SW 1271 (cell line): ENCODE results near the gene PLEKHG4B.
"Not testable (repeated sequence)": the region's sequence is repeated elsewhere in the genome, so short reads cannot be mapped to it uniquely, and the experiment has no call there.

ENCODE experiments used
- DNase-seq, 2 experiments: peaks; one replicate each; lab custom pipeline; 2025; lab: John Stamatoyannopoulos, UW

The PLEKHG4B gene

GRCh38 chr5:95241-95980, 3.4 kb downstream of the PLEKHG4B start:
- DNase-seq: no peak

GRCh38 chr5:96976-97660, 5.2 kb downstream of the PLEKHG4B start:
- no peak for DNase-seq

DNA sequence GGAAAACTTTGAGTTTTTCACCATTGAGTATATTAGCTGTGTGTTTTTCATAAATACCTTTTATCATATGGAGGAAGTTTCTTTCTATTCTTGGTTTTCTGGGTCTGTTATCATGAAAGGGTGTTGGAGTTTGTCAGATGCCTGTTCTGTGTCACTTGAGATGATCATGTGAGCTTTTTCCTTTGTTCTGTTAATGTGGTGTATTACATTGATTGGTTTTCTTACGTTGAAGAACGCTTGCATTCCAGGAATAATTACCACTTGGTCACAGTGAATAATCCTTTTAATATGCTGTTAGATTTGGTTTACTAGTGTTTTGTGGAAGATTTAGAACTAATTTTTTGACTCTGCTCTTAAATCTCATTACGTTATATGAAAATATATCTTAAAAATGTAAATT, 7.8 kb downstream of the PLEKHG4B start:
- DNase-seq: no peak

GRCh38 chr5:102411-103043, 10.6 kb downstream of the PLEKHG4B start:
- DNase-seq: no peak

DNA sequence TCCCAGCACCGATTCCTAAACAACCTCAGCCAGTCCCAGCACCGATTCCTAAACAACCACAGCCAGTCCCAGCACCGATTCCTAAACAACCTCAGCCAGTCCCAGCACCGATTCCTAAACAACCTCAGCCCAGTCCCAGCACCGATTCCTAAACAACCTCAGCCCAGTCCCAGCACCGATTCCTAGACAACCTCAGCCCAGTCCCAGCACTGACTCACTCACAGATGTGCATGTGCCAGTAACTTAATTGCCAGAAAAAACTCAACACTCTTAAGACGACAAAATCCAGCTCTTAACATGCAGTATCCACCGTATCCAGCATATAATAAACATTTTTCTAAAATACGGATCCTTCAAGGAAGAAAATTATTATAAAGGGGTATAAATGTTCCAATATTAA, 12.1 kb downstream of the PLEKHG4B start:
- not testable (repeated sequence) for DNase-seq

GRCh38 chr5:104778-105296, 12.9 kb downstream of the PLEKHG4B start:
- no peak for DNase-seq

DNA sequence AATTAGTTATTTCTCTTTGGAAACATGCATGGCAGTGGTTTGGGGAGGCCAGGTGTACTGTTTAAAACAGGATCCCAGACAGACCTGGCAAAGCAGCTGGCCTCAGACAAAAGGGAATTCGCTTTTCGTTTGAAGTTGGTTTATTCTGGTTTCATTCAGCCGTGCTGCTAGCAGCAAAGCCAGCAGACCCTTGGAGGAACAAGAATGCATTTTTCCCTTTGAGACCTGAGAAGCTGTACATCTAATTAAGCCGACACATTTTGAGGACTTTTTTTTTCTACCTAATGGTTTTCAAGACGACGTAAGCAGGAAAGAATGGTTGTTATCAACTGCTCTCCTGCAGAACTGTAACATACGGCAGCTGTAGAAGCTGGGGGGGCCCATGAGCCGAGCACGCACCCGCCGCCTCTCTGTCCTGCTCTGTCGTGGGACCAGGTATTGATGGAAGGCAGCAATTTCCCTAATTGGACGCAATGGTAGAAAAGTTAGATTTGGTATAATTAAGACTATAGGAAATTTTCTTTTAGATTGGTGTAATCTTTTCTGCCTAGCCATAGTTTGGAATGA, 13.6 kb downstream of the PLEKHG4B start:
- DNase-seq: no peak

- no peak for DNase-seq
Measured at GRCh38 chr5:106587-106986, 14.6 kb downstream of the PLEKHG4B start.

GRCh38 chr5:107526-107925, 15.6 kb downstream of the PLEKHG4B start:
- DNase-seq: no peak

- DNase-seq: no peak
Measured at GRCh38 chr5:109826-110225, 17.9 kb downstream of the PLEKHG4B start.

GRCh38 chr5:110270-110888, 18.4 kb downstream of the PLEKHG4B start:
- DNase-seq: no peak

- no peak for DNase-seq
Measured at GRCh38 chr5:111171-111570, 19.2 kb downstream of the PLEKHG4B start.

- no peak for DNase-seq
Measured at GRCh38 chr5:119486-120097, 27.6 kb downstream of the PLEKHG4B start.

DNA sequence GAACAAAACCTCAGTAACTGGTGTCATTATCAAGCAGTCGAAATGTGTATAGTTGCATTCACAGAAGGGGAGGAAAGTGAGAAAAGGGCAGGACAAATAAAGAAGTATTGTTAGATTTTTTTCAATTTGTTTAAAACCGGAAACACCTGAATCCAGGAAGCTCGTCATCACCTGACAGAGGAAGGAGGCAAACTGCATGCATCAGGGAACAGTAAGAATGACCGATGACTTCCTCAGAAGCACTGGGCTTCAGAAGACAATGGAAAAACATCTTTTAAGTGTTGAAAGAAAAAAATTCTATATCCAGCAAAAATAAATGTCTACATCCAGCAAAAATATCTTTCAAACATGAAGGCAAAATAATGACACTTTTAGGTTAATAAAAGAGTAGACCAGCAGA, 29.5 kb downstream of the PLEKHG4B start:
- no peak for DNase-seq

- no peak for DNase-seq
Measured at GRCh38 chr5:125815-126214, 33.8 kb downstream of the PLEKHG4B start.

DNA sequence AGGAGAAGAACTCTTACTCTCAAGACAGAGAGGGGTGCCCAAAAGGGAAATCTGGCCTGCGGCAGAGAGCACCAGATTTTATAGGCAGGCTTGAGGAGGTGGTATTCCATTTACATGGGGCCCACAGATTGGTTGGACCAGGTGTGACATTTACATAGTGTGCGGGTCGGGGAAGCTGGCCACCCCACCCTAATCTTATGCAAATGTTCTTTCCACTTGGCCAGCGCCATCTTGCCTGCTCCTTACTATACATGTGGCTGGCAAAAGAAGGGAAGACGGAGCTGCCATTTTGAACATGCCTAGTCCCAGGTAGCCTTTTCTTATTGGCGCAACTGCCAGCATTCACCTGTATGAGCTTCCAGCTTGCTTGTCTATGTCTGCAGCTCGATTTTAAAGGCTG, 34.8 kb downstream of the PLEKHG4B start:
- no peak for DNase-seq

DNA sequence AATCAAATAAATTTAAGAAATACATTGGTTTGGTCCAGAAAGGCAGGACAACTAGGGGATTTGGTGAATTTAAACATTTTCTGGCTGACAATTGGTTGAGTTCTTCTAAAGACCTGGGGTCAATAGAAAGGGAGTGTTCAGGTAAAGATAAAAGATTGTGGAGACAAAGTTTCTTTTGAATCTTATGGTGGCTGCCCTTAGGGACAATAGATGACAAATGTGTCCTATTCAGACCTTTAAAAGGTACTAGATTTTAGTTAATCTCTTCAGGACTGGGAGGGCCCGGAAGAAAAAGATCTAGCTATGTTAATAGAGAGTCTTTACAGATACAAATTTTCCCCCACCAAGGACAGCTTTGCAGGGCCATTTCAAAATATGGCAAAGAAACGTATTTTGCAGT, 35.9 kb downstream of the PLEKHG4B start:
- DNase-seq: no peak

DNA sequence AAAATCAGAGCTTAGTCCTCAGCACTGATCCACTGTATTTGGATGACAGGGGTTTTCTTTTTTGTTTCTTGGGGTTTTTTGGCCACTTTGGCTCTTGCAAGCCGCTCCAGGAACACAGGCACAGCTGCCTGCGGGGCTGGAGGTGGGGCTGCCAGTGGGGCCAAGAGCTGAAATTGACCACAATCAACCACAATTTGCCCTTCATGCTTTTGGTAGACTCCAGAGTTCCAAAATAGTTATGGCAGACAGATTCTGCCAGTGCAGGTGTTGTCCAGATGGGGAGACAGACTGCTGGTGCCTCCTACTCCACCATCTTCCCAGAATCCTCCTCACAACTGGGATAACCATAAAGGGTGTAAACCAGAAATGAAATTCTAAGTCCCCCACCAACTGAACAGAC, 36.5 kb downstream of the PLEKHG4B start:
- DNase-seq: no peak

DNA sequence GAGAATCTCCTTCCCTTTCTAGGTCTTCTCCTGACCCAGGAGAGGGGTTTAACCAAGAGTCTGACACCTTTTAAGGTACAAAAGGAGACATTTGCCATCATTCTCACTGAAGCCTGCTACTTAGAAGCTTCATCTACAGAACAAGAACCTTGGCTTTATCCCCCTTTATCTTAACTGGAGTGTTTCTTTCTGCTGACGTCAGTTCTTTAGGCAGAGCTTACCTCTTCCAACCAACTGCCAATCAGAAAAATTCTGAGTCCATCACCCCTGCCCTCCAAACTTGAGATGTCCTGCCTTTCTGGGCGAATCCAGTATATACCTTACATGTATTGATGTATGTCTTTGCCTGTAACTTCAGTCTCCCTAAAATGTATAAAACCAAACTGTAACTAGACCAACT, 37.2 kb downstream of the PLEKHG4B start:
- DNase-seq: no peak

DNA sequence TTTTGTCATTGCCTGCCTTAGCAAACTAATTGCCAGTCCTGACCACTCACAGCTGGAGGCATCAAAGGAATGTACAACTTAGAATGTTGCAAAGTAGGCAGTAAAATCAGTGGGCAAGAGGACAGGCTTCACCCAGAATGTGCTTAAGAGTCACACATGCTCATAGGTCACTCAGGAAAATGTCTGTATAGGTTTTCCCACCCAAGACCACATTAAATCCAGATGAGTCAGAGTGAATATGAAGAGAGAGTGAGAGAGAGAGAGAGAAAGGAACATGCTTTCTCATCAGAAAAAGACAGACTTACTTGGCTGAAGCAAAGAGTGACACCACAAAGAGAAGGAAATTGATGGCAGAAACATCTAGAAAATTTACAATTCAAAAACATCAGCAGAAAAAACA, 37.9 kb downstream of the PLEKHG4B start:
- DNase-seq: no peak

DNA sequence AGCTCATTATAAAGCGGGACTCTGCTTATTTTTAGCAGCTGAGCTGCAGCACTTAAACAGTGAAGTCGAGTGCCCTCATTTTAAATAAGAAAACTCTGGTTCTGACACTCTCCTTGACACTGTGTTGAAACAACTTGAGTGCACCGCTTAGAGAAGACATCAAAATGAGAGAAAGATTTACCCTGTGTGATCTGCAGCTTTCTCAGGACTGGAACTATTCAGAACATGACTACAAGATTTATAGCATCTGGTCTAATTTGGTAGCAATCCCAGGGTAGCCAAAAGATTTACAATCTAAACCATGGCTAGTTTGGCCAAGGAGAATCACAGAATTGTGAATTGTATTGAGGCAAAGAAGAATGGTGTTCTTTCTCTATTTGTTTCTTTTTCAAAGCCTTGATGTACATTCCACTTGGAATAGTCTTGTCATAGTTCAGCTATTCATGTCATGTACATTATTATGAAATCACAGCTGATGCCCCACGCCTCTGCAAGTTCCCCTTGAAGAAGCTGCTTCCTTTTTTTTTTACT, 38.7 kb downstream of the PLEKHG4B start:
- DNase-seq: no peak

DNA sequence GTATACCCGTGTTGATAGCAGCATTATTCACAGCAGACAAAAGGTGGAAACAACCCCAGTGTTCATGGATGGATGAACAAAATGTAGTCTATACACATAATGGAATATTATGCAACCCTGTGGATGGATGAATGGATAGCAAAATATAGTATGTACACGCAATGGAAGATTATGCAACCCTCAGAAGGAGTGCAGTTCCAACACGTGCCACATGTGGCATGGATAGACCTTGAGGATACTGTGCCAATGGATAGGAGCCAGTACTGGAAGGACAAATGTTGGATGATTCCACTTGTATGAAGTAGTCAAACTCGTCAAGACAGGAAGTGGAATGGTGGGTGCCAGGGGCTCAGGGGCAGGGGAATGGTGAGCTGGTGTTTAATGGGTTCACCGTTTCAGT, 44.9 kb downstream of the PLEKHG4B start:
- no peak for DNase-seq
